Trophoblast cell (in vitro differentiated cells and primary cell): ENCODE measurements around the gene RNASE13.

Experiments
- DNase-seq, 2 donors: peaks; one replicate each; pipeline ENCODE4 v3.0.0-alpha.2; 2016
- H2AFZ ChIP-seq: 2 replicates; pipeline ENCODE4 v1.6.1; 2013; ENCODE audit warnings: low read length, moderate library complexity, mild to moderate bottlenecking; ENCODE audit not compliant: insufficient read depth, poor library complexity
- H2AK5ac ChIP-seq: 2 replicates; pipeline ENCODE4 v1.6.1; 2013; ENCODE audit warnings: mild to moderate bottlenecking, low read length
- H2BK120ac ChIP-seq: 2 replicates; pipeline ENCODE4 v1.6.1; 2013; ENCODE audit warnings: low read length, mild to moderate bottlenecking, moderate library complexity; ENCODE audit not compliant: insufficient read depth, poor library complexity
- H2BK12ac ChIP-seq: 2 replicates; pipeline ENCODE4 v1.6.1; 2013; ENCODE audit warnings: mild to moderate bottlenecking, low read length, moderate library complexity
- H2BK5ac ChIP-seq: 2 replicates; pipeline ENCODE4 v1.6.1; 2013; ENCODE audit warnings: low read length, low read depth, moderate library complexity, mild to moderate bottlenecking; ENCODE audit not compliant: poor library complexity
- H3K14ac ChIP-seq: 2 replicates; pipeline ENCODE4 v1.6.1; 2013; ENCODE audit warnings: mild to moderate bottlenecking, low read length
- H3K18ac ChIP-seq: 2 replicates; pipeline ENCODE4 v1.6.1; 2013; ENCODE audit warnings: mild to moderate bottlenecking, low read length
- H3K23ac ChIP-seq: 2 replicates; pipeline ENCODE4 v1.6.1; 2013; ENCODE audit warnings: low read length
- H3K27ac ChIP-seq: 2 replicates; pipeline ENCODE4 v1.5.1; 2013; ENCODE audit warnings: low read depth, mild to moderate bottlenecking, inconsistent platforms, low read length, moderate library complexity
- H3K27me3 ChIP-seq: 2 replicates; pipeline ENCODE4 v1.6.1; 2013; ENCODE audit warnings: inconsistent platforms, mild to moderate bottlenecking, low read length, moderate library complexity; ENCODE audit not compliant: insufficient read depth
- H3K36me3 ChIP-seq, 2 experiments: 1 replicate in 1 of 2; 2 replicates in 1 of 2; pipeline ENCODE4 v1.6.1; 2013; ENCODE audit warnings: low read length in 2 of 2, mild to moderate bottlenecking in 2 of 2, moderate library complexity in 1 of 2; ENCODE audit not compliant: insufficient read depth in 2 of 2, control insufficient read depth in 1 of 2
- H3K4ac ChIP-seq: 2 replicates; pipeline ENCODE4 v1.6.1; 2013; ENCODE audit warnings: low read depth, mild to moderate bottlenecking, low read length, moderate library complexity
- H3K4me1 ChIP-seq, 2 experiments: 1 replicate in 1 of 2; 2 replicates in 1 of 2; pipeline ENCODE4 v1.6.1; 2013; ENCODE audit warnings: low read length in 2 of 2, mild to moderate bottlenecking in 2 of 2, moderate library complexity in 1 of 2; ENCODE audit not compliant: insufficient read depth in 2 of 2, control insufficient read depth in 1 of 2
- H3K4me2 ChIP-seq: 2 replicates; pipeline ENCODE4 v1.6.1; 2013; ENCODE audit warnings: inconsistent platforms, mild to moderate bottlenecking, low read length, moderate library complexity
- H3K4me3 ChIP-seq: 2 replicates; pipeline ENCODE4 v1.5.1; 2013; ENCODE audit warnings: mild to moderate bottlenecking, low read depth, low read length, inconsistent platforms
- H3K79me1 ChIP-seq: one replicate; pipeline ENCODE4 v1.6.1; 2013; ENCODE audit warnings: low read length
- H3K79me2 ChIP-seq: 2 replicates; pipeline ENCODE4 v1.6.1; 2013; ENCODE audit warnings: low read length, mild to moderate bottlenecking; ENCODE audit not compliant: control insufficient read depth, insufficient read depth, poor library complexity
- H3K9ac ChIP-seq: 2 replicates; pipeline ENCODE4 v1.6.1; 2013; ENCODE audit warnings: mild to moderate bottlenecking, low read length
- H3K9me3 ChIP-seq: 2 replicates; pipeline ENCODE4 v1.6.1; 2013; ENCODE audit warnings: low read depth, mild to moderate bottlenecking, control low read depth, inconsistent platforms, low read length; ENCODE audit not compliant: insufficient read depth
- H4K12ac ChIP-seq: 2 replicates; pipeline ENCODE4 v1.6.1; 2013; ENCODE audit warnings: low read depth, mild to moderate bottlenecking, low read length, moderate library complexity
- H4K8ac ChIP-seq: 2 replicates; pipeline ENCODE4 v1.6.1; 2013; ENCODE audit warnings: low read depth, mild to moderate bottlenecking, low read length, moderate library complexity
- H4K91ac ChIP-seq: one replicate; pipeline ENCODE4 v1.6.1; 2013; ENCODE audit warnings: low read depth, mild to moderate bottlenecking, low read length, moderate library complexity
- WGBS: extraction: QIAGEN DNeasy Blood & Tissue Kit; methylation state at CpG from one replicate; pipeline ENCODE4 v1.1.7; 2013; ENCODE audit warnings: missing lambda C conversion rate; ENCODE audit not compliant: insufficient read length, insufficient coverage; ENCODE audit errors: extremely low coverage; 5-methylcytosine and 5-hydroxymethylcytosine counted together

The RNASE13 gene

GRCh38 chr14:21032326-21033132 is 2.1 kb downstream of the RNASE13 start:
- Histone ChIP-seq H3K14ac (no peak overlapping the region), H2AK5ac (no peak overlapping the region), H2BK120ac (no peak overlapping the region), H3K79me2 (no peaks in the 10 kb centered on the region), H4K8ac (no peak overlapping the region), H3K36me3 (no peaks in the 10 kb centered on the region), H3K9me3 (peaks cover 2% of the 10 kb centered on the region), H4K91ac (no peak overlapping the region), H3K4me1 (no peaks in the 10 kb centered on the region), H3K23ac (no peak overlapping the region), H3K27ac (no peak overlapping the region), H3K4me3 (no peak overlapping the region), H2BK5ac (no peak overlapping the region), H3K9ac (no peak overlapping the region), H2BK12ac (no peak overlapping the region), H2AFZ (no peak overlapping the region), H4K12ac (no peak overlapping the region), H3K18ac (no peak overlapping the region), H3K79me1 (no peaks in the 10 kb centered on the region), H3K4ac (no peak overlapping the region), H3K27me3 (no peaks in the 10 kb centered on the region), H3K4me2 (no peak overlapping the region)
- DNase-seq, result no peak
- no CpG with 5 or more reads among the region's 5 CpGs for WGBS

- H3K18ac ChIP-seq, result no peak overlapping the region
- H3K4me1 ChIP-seq, result peaks cover 13 to 14% of the 10 kb centered on the region in 2 experiments
- H3K79me2 ChIP-seq, result no peaks in the 10 kb centered on the region
- H3K4ac ChIP-seq, result no peak overlapping the region
- no peak overlapping the region for H3K14ac ChIP-seq
- H3K4me3 ChIP-seq, result no peak overlapping the region
- no peak overlapping the region for H3K27ac ChIP-seq
- no peak overlapping the region for H3K23ac ChIP-seq
- H2AFZ ChIP-seq, result no peak overlapping the region
- H3K4me2 ChIP-seq, result no peak overlapping the region
- H2BK120ac ChIP-seq, result no peak overlapping the region
- WGBS, result no CpG with 5 or more reads among the region's 12 CpGs
- no peak overlapping the region for H2AK5ac ChIP-seq
- no peak for DNase-seq
- no peak overlapping the region for H4K91ac ChIP-seq
- peaks cover under 1% of the 10 kb centered on the region for H3K79me1 ChIP-seq
- no peaks in the 10 kb centered on the region for H3K36me3 ChIP-seq
- H3K27me3 ChIP-seq, result no peaks in the 10 kb centered on the region
- no peak overlapping the region for H4K12ac ChIP-seq
- no peak overlapping the region for H4K8ac ChIP-seq
- peaks cover 2% of the 10 kb centered on the region for H3K9me3 ChIP-seq
- H3K9ac ChIP-seq, result no peak overlapping the region
- H2BK12ac ChIP-seq, result no peak overlapping the region
- H2BK5ac ChIP-seq, result no peak overlapping the region
These were observed 4.1 kb downstream of the RNASE13 start for GRCh38 chr14:21030531-21030930.

- H3K23ac ChIP-seq, result no peak within 1 kb of the TSS
- H4K8ac ChIP-seq, result no peak within 1 kb of the TSS
- H3K4me1 ChIP-seq, result peaks cover 16 to 17% of the 10 kb centered on the region in 2 experiments
- H2BK12ac ChIP-seq, result no peak within 1 kb of the TSS
- no peaks in the 10 kb centered on the region for H3K36me3 ChIP-seq
- no peak within 1 kb of the TSS for H2AK5ac ChIP-seq
- no CpG with 5 or more reads among the region's 5 CpGs for WGBS
- H4K91ac ChIP-seq, result no peak within 1 kb of the TSS
- no peak within 1 kb of the TSS for H2BK120ac ChIP-seq
- no peak within 1 kb of the TSS for H2AFZ ChIP-seq
- H3K9ac ChIP-seq, result no peak within 1 kb of the TSS
- H3K18ac ChIP-seq, result no peak within 1 kb of the TSS
- no peak within 1 kb of the TSS for H3K4ac ChIP-seq
- no peak within 1 kb of the TSS for H2BK5ac ChIP-seq
- no peak for DNase-seq
- H3K27ac ChIP-seq, result no peak within 1 kb of the TSS
- H3K14ac ChIP-seq, result no peak within 1 kb of the TSS
- H3K79me2 ChIP-seq, result peaks cover 2% of the 10 kb centered on the region
- H3K9me3 ChIP-seq, result peaks cover 2% of the 10 kb centered on the region
- H3K4me2 ChIP-seq, result no peak within 1 kb of the TSS
- H3K4me3 ChIP-seq, result no peak within 1 kb of the TSS
- no peak within 1 kb of the TSS for H4K12ac ChIP-seq
- H3K27me3 ChIP-seq, result no peaks in the 10 kb centered on the region
- H3K79me1 ChIP-seq, result peaks cover 5% of the 10 kb centered on the region
These were observed 4.7 kb downstream of the RNASE13 start, which contains the start of gene TPPP2 for GRCh38 chr14:21029917-21030316. TPPP2 (plus strand) TSS chr14:21030217; CDS start chr14:21030582, 365 bp downstream.

GRCh38 chr14:21026988-21027315 is 7.7 kb downstream of the RNASE13 start:
- Histone ChIP-seq H3K9ac (no peak overlapping the region), H2BK5ac (no peak overlapping the region), H3K27me3 (no peaks in the 10 kb centered on the region), H3K9me3 (peaks cover 2% of the 10 kb centered on the region), H2BK120ac (no peak overlapping the region), H2AFZ (no peak overlapping the region), H3K23ac (no peak overlapping the region), H3K36me3 (no peaks in the 10 kb centered on the region), H2BK12ac (no peak overlapping the region), H3K79me1 (peaks cover 9% of the 10 kb centered on the region), H3K4me2 (no peak overlapping the region), H4K8ac (no peak overlapping the region), H3K4ac (no peak overlapping the region), H3K4me1 (peaks cover 23 to 24% of the 10 kb centered on the region in 2 experiments), H3K18ac (no peak overlapping the region), H3K14ac (no peak overlapping the region), H4K12ac (no peak overlapping the region), H3K4me3 (no peak overlapping the region), H4K91ac (no peak overlapping the region), H3K27ac (no peak overlapping the region), H2AK5ac (no peak overlapping the region), H3K79me2 (peaks cover 6% of the 10 kb centered on the region)
- DNase-seq, result no peak
- no CpG with 5 or more reads among the region's 3 CpGs for WGBS
